RPMI7951 (cell line): Measurements from ENCODE around the gene TM9SF1. TPM values are rescaled to one million over a fixed set of nuclear protein-coding genes. Genes with fewer than 3 reads are reported as not detected.

Experiments
- DNase-seq: peaks from one replicate; pipeline ENCODE4 v3.0.0-alpha.2; 2012; ENCODE audit warnings: low read depth
- total RNA-seq: library from RNA; depleted of rRNA; stranded (reverse); fragments of >200 nt; shearing (Covaris generic); gene quantifications from 2 replicates; pipeline ENCODE4 v1.2.3, GENCODE V29; 2014; rRNA removed

Gene TM9SF1, protein sequence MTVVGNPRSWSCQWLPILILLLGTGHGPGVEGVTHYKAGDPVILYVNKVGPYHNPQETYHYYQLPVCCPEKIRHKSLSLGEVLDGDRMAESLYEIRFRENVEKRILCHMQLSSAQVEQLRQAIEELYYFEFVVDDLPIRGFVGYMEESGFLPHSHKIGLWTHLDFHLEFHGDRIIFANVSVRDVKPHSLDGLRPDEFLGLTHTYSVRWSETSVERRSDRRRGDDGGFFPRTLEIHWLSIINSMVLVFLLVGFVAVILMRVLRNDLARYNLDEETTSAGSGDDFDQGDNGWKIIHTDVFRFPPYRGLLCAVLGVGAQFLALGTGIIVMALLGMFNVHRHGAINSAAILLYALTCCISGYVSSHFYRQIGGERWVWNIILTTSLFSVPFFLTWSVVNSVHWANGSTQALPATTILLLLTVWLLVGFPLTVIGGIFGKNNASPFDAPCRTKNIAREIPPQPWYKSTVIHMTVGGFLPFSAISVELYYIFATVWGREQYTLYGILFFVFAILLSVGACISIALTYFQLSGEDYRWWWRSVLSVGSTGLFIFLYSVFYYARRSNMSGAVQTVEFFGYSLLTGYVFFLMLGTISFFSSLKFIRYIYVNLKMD
- total RNA-seq = 52.5 and 69.2 TPM in 2 replicates

GRCh38 chr14:24195186-24196070, at the start of gene TM9SF1:
TM9SF1 (minus strand) TSS chr14:24195441; CDS start chr14:24195019, 422 bp downstream.
- peak; percentile 79 for DNase-seq

DNA sequence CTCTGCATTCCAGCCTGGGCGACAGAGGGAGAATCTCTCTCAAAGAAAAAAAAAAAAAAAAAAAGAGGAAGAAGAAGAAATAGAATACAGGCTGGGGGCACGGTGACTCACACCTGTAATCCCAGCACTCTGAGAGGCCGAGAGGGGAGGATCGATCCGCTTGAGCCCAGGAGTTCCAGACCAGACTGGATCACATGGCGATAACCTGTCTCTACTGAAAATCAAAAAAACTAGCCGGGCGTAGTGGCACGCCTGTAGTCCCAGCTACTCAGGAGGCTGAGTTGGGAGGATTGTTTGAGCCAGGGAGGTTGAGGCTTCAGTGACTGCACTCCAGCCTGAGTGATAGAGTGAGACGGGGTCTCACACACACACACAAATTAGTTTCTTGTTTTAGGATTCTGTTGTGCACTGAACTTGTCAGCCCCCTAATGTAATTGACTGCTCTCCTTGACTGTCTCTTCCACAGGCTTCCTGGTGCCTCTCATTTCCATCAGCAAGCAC, 48.1 kb upstream of the TM9SF1 start:
- peak; percentile 30 for DNase-seq

GRCh38 chr14:24241829-24242443, 46.7 kb upstream of the TM9SF1 start:
- DNase-seq = peak; percentile 89

DNA sequence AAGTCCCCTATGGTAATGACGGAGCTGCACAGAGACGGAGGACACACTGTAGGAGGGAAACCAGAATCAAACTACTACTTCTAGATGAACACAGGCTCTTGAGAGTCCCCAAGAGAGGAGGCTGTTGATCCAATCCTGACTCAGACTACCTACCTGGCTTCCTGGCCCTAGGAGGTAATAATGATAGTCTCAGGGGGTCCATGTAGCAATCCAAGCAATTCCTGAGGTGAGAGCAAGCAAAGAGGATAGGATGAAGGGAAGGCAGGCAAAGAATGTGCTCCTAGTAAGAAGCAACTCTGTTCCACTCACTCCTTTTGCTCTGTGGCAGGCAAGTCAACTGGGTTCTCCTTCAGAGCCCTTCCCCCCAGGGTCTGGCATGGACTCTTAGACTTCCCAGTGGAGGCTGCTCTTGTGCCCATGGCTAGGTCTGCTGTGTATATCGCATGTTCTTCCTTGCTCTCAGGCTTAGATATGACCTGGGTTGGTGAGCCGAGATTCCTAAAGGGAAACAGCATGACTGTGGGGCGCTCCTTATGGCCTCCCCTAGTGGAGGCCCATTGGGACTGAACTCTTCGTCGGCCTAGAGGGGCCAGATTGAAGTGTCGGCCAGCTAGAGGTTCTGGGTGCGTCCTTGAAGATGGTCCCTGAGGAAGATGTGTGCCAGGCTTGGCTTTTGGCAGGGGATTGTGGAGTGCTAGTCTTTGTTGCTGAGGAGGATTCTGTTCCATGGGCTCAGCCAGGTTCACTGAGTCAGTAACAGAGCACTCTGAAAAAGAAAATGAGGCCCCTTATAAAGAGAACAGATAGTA, 45.1 kb upstream of the TM9SF1 start:
- no peak for DNase-seq

DNA sequence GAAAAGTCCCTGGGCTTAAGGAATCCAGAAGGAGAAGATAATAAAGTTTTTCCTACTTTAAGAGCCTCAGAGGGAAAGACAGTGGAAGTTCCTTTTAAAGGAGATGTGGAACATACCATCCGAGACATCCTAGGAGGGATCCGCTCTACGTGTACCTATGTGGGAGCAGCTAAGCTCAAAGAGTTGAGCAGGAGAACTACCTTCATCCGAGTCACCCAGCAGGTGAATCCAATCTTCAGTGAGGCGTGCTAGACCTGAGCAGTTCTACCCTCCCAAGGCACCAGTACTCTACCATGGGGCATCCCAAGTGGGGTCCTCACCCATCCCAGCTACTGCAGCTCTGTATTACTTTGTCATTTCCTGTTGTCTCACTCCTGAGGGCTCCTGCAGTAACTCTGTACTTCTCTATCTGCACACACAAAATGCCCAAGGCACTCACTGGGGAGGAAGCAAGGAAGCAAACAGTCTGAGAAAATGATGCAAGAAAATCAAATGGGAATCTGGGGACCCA, 43.3 kb upstream of the TM9SF1 start:
- DNase-seq = no peak

- DNase-seq = no peak
These were observed 42.9 kb upstream of the TM9SF1 start for GRCh38 chr14:24238123-24238522.

- peak; percentile 25 for DNase-seq
These were observed 42.3 kb upstream of the TM9SF1 start for GRCh38 chr14:24237463-24237955.

GRCh38 chr14:24236689-24237462, 41.6 kb upstream of the TM9SF1 start:
- DNase-seq = no peak

GRCh38 chr14:24235804-24236688, 40.8 kb upstream of the TM9SF1 start:
- no peak for DNase-seq

GRCh38 chr14:24234095-24235005, 39.1 kb upstream of the TM9SF1 start:
- no peak for DNase-seq

DNA sequence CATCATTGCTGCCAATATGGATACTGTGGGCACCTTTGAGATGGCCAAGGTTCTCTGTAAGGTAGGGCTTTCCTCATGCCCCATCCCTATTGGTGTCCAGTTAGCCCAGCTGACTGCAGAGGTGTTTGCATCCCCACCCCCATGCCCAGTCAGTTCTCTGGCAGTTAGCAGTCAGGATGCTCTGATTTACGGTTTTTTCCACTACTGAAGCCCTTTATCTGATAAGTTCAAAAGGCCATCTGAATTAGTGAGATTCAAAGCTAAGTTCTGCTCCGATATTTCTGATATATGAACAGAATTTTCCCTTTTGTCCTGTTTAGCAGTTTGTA, 38.3 kb upstream of the TM9SF1 start:
- no peak for DNase-seq

GRCh38 chr14:24232645-24233537, 37.6 kb upstream of the TM9SF1 start, which contains the start of gene GMPR2:
GMPR2 (plus strand) TSS chr14:24232929; CDS start chr14:24233254, 325 bp downstream.
- DNase-seq = no peak

GRCh38 chr14:24232121-24232644, 36.9 kb upstream of the TM9SF1 start, which contains the start of gene NEDD8:
NEDD8 (minus strand) TSS chr14:24232367; CDS start chr14:24232267, 100 bp downstream.
- peak; percentile 91 for DNase-seq

GRCh38 chr14:24231263-24232120, 36.3 kb upstream of the TM9SF1 start:
- no peak for DNase-seq

DNA sequence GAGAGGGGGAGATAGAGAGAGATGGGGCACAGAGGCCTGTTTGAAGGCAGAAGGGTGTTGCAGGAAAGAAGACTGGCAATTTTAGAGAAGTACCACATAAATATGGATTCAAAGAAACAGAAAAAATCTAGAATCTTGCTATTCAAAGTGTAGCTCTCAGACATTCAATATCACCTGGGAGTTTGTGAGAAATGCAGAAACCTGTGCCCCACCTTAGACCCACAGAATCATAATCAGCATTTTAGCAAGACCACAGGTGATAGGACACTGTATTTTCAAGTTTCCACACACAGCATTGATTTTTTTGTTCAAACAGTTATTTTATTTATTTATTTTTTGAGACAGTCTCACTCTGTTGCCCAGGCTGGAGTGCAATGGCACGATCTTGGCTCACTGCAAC, 33.7 kb upstream of the TM9SF1 start:
- no peak for DNase-seq
